Measurements from ENCODE around the gene UCHL5.

UCHL5 gene

GRCh38 chr1:193083365-193084088 lies 24.4 kb upstream of the UCHL5 start:
- Mint-ChIP-seq H3K27ac (no peak overlapping the region), H3K9me3 (no peaks in the 10 kb centered on the region), H3K4me3 (no peak overlapping the region), H3K4me1 (no peaks in the 10 kb centered on the region), H3K36me3 (peaks cover 46% of the 10 kb centered on the region), H3K27me3 (no peaks in the 10 kb centered on the region)
- CTCF ChIA-PET, result no interaction called here
- DNase-seq, result no peak

- CTCF ChIA-PET, result no interaction called here
- Mint-ChIP-seq H3K9me3 (peaks cover 3% of the 10 kb centered on the region), H3K36me3 (peaks cover 59% of the 10 kb centered on the region)
These were observed 20.0 kb upstream of the UCHL5 start for GRCh38 chr1:193079187-193079586.

GRCh38 chr1:193077991-193078390 lies 18.8 kb upstream of the UCHL5 start:
- DNase-seq, result no peak
- Mint-ChIP-seq H3K4me3 (no peak overlapping the region), H3K4me1 (no peaks in the 10 kb centered on the region), H3K27me3 (no peaks in the 10 kb centered on the region), H3K27ac (no peak overlapping the region), H3K36me3 (peaks cover 51% of the 10 kb centered on the region), H3K9me3 (peaks cover 3% of the 10 kb centered on the region)
- CTCF ChIA-PET, result interaction anchor here (1.4 kb wide), 1 partner anchor 45 kb away, joined by 3 read pairs; no protein-coding TSS in a partner anchor

More at GRCh38 chr1:193079187-193079586, 20.0 kb upstream of the UCHL5 start:
- Mint-ChIP-seq H3K27me3 (no peaks in the 10 kb centered on the region), H3K4me3 (no peak overlapping the region), H3K27ac (no peak overlapping the region), H3K4me1 (no peaks in the 10 kb centered on the region)
- no peak for DNase-seq

- no peaks in the 10 kb centered on the region for H3K27me3 Mint-ChIP-seq
- no peak overlapping the region for H3K4me3 Mint-ChIP-seq
- peaks cover 29% of the 10 kb centered on the region for H3K4me1 Mint-ChIP-seq
These were observed 11.8 kb upstream of the UCHL5 start for GRCh38 chr1:193070942-193071341.

GRCh38 chr1:193070386-193070753 lies 11.2 kb upstream of the UCHL5 start:
- no peak for DNase-seq
- H3K4me1 Mint-ChIP-seq, result peaks cover 30% of the 10 kb centered on the region
- H3K36me3 Mint-ChIP-seq, result peaks cover 22% of the 10 kb centered on the region
- H3K4me3 Mint-ChIP-seq, result no peak overlapping the region
- no peak overlapping the region for H3K27ac Mint-ChIP-seq
- no peaks in the 10 kb centered on the region for H3K9me3 Mint-ChIP-seq
- no peaks in the 10 kb centered on the region for H3K27me3 Mint-ChIP-seq
- CTCF ChIA-PET, result no interaction called here

More at GRCh38 chr1:193070942-193071341, 11.8 kb upstream of the UCHL5 start:
- no peaks in the 10 kb centered on the region for H3K9me3 Mint-ChIP-seq
- DNase-seq, result no peak
- peaks cover 26% of the 10 kb centered on the region for H3K36me3 Mint-ChIP-seq
- CTCF ChIA-PET, result interaction anchor here (0.6 to 0.8 kb wide), 2 partner anchors 12 to 51 kb away, joined by 3 to 4 read pairs; partner anchors contain the start of genes CDC73, RO60 and UCHL5
- H3K27ac Mint-ChIP-seq, result peak overlapping the region; percentile 53

- H3K9me3 Mint-ChIP-seq, result no peaks in the 10 kb centered on the region
- H3K36me3 Mint-ChIP-seq, result peaks cover 19% of the 10 kb centered on the region
- peak overlapping the region; percentile 46 for H3K27ac Mint-ChIP-seq
- no peaks in the 10 kb centered on the region for H3K27me3 Mint-ChIP-seq
- DNase-seq, result no peak
- peaks cover 30% of the 10 kb centered on the region for H3K4me1 Mint-ChIP-seq
- CTCF ChIA-PET, result interaction anchor here (0.6 kb wide), 1 partner anchor 50 kb away, joined by 3 read pairs; no protein-coding TSS in a partner anchor
- H3K4me3 Mint-ChIP-seq, result no peak overlapping the region
These were observed 10.7 kb upstream of the UCHL5 start for GRCh38 chr1:193069748-193070385.

- no peak overlapping the region for H3K27ac Mint-ChIP-seq
- no peak overlapping the region for H3K4me3 Mint-ChIP-seq
- CTCF ChIA-PET, result no interaction called here
These were observed 8.9 kb upstream of the UCHL5 start for GRCh38 chr1:193068013-193068412.

GRCh38 chr1:193066606-193067005 lies 7.4 kb upstream of the UCHL5 start:
- Mint-ChIP-seq H3K27ac (no peak overlapping the region), H3K4me3 (no peak overlapping the region), H3K4me1 (peaks cover 42% of the 10 kb centered on the region), H3K27me3 (no peaks in the 10 kb centered on the region), H3K9me3 (no peaks in the 10 kb centered on the region), H3K36me3 (peaks cover 15% of the 10 kb centered on the region)
- no peak for DNase-seq
- CTCF ChIA-PET, result no interaction called here

More at GRCh38 chr1:193068013-193068412, 8.9 kb upstream of the UCHL5 start:
- H3K36me3 Mint-ChIP-seq, result peaks cover 14% of the 10 kb centered on the region
- DNase-seq, result no peak
- no peaks in the 10 kb centered on the region for H3K27me3 Mint-ChIP-seq
- no peaks in the 10 kb centered on the region for H3K9me3 Mint-ChIP-seq
- H3K4me1 Mint-ChIP-seq, result peaks cover 37% of the 10 kb centered on the region

- H3K4me3 Mint-ChIP-seq, result no peak overlapping the region
- no peaks in the 10 kb centered on the region for H3K27me3 Mint-ChIP-seq
- peaks cover 17% of the 10 kb centered on the region for H3K36me3 Mint-ChIP-seq
- no peaks in the 10 kb centered on the region for H3K9me3 Mint-ChIP-seq
- CTCF ChIA-PET, result no interaction called here
- no peak overlapping the region for H3K27ac Mint-ChIP-seq
- H3K4me1 Mint-ChIP-seq, result peaks cover 43% of the 10 kb centered on the region
- no peak for DNase-seq
These were observed 6.8 kb upstream of the UCHL5 start for GRCh38 chr1:193065954-193066353.

- H3K4me3 Mint-ChIP-seq, result no peak overlapping the region
- peaks cover 16% of the 10 kb centered on the region for H3K36me3 Mint-ChIP-seq
- CTCF ChIA-PET, result no interaction called here
- H3K9me3 Mint-ChIP-seq, result no peaks in the 10 kb centered on the region
- no peak overlapping the region for H3K27ac Mint-ChIP-seq
- H3K27me3 Mint-ChIP-seq, result peaks cover 5% of the 10 kb centered on the region
- peaks cover 45% of the 10 kb centered on the region for H3K4me1 Mint-ChIP-seq
- no peak for DNase-seq
These were observed 3.7 kb upstream of the UCHL5 start for GRCh38 chr1:193062698-193063463.

GRCh38 chr1:193060938-193061337 lies 1.8 kb upstream of the UCHL5 start:
- no peak for DNase-seq
- CTCF ChIA-PET, result no interaction called here
- Mint-ChIP-seq H3K4me1 (peaks cover 49% of the 10 kb centered on the region), H3K4me3 (peak overlapping the region; percentile 99), H3K9me3 (no peaks in the 10 kb centered on the region), H3K36me3 (peaks cover 23% of the 10 kb centered on the region), H3K27ac (peak overlapping the region; percentile 79), H3K27me3 (peaks cover 5% of the 10 kb centered on the region)

- no peak for DNase-seq
- H3K4me1 Mint-ChIP-seq, result peaks cover 48% of the 10 kb centered on the region
- peaks cover 5% of the 10 kb centered on the region for H3K27me3 Mint-ChIP-seq
- H3K27ac Mint-ChIP-seq, result peak overlapping the region; percentile 99
- H3K4me3 Mint-ChIP-seq, result peak overlapping the region; percentile 99
- peaks cover 23% of the 10 kb centered on the region for H3K36me3 Mint-ChIP-seq
- CTCF ChIA-PET, result no interaction called here
- H3K9me3 Mint-ChIP-seq, result no peaks in the 10 kb centered on the region
These were observed 1.2 kb upstream of the UCHL5 start for GRCh38 chr1:193060406-193060805.

GRCh38 chr1:193060115-193060403 lies 899 bp upstream of the UCHL5 start:
- CTCF ChIA-PET, result no interaction called here
- peaks cover 5% of the 10 kb centered on the region for H3K27me3 Mint-ChIP-seq
- no peaks in the 10 kb centered on the region for H3K9me3 Mint-ChIP-seq
- peak overlapping the region; percentile 99 for H3K27ac Mint-ChIP-seq
- H3K36me3 Mint-ChIP-seq, result peaks cover 23% of the 10 kb centered on the region
- peaks cover 48% of the 10 kb centered on the region for H3K4me1 Mint-ChIP-seq
- H3K4me3 Mint-ChIP-seq, result peak overlapping the region; percentile 99
- DNase-seq, result no peak

GRCh38 chr1:193058529-193059281 lies 455 bp downstream of the UCHL5 start:
- peaks cover 23% of the 10 kb centered on the region for H3K36me3 Mint-ChIP-seq
- no peaks in the 10 kb centered on the region for H3K9me3 Mint-ChIP-seq
- peaks cover 50% of the 10 kb centered on the region for H3K4me1 Mint-ChIP-seq
- H3K4me3 Mint-ChIP-seq, result peak overlapping the region; percentile 99
- peak; percentile 66 for DNase-seq
- peaks cover 5% of the 10 kb centered on the region for H3K27me3 Mint-ChIP-seq
- CTCF ChIA-PET, result interaction anchor here (0.6 to 1.8 kb wide), 5 partner anchors 13 to 503 kb away, joined by 3 to 11 read pairs (median 3); no protein-coding TSS in a partner anchor
- peak overlapping the region; percentile 99 for H3K27ac Mint-ChIP-seq
